ENCODE results near the gene PHF20.
A peak's percentile ranks its signal among the peaks of the same experiment; 100 is the strongest.
"Not testable (repeated sequence)": the region's sequence is repeated elsewhere in the genome, so short reads cannot be mapped to it uniquely, and the experiment has no call there.

PHF20 gene

DNA sequence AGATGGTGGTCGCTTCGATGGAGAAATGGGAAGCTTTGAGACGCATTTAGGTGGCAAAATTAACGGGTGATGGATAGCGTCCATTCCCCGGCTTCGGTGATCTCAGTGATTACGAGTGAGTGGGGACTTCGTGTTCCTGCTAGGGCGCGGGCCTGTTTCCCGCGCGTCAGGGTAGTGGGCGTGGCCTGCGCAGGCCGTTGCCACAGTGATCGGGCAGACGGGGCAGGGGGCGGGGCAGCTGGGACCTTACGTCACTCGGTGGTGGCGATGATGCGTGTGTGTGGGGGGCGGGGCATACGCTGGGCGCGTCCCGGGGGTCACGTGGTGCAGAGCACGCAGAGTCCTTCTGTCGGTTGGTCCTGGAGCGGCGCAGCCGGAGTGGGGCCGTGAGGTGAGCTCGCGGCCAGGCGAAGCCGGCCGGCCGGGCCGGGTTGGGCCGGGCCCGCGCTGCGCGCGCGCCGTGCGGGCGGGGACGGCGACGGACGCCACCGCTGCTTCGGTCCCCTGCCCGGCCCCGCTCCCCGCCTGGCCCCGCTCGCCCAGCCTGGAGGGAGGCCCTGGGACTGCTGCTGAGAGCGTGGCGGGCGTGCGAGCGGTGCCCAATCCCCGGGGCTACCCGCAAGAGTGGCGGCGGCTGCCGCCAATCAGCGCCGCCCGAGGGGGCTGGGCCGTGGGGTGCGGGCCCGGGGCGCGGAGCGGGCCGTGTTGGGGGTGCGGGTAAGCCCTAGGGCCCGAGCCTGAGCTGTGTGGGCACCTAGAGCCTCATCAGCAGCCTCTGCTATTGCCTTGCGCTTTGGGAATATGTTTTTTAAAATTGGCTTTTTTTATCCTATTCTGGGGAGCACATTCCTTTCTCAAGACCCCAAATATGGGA lies at the start of gene PHF20:
Gene PHF20 (plus strand): TSS at position 327 of the 874 bp plus-strand sequence. CDS start 29,508 bp downstream, outside the sequence.
- peak; percentile 88 for DNase-seq

DNA sequence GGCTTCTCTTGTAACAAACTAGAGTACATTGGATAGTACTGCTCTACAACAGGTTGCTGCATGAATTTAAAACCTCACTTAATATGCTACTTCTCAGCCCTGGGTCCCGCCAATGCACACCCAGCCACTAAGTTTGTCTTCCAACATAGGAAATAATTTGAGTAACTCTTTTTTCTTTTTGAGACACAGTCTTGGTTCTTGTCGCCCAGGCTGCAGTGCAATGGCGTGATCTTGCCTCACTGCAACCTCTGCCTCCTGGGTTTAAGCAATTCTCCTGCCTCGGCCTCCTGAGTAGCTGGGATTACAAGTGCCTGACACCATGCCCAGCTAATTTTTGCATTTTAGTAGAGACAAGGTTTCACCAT lies 48.6 kb upstream of the PHF20 start:
- DNase-seq, result not testable (repeated sequence)

DNA sequence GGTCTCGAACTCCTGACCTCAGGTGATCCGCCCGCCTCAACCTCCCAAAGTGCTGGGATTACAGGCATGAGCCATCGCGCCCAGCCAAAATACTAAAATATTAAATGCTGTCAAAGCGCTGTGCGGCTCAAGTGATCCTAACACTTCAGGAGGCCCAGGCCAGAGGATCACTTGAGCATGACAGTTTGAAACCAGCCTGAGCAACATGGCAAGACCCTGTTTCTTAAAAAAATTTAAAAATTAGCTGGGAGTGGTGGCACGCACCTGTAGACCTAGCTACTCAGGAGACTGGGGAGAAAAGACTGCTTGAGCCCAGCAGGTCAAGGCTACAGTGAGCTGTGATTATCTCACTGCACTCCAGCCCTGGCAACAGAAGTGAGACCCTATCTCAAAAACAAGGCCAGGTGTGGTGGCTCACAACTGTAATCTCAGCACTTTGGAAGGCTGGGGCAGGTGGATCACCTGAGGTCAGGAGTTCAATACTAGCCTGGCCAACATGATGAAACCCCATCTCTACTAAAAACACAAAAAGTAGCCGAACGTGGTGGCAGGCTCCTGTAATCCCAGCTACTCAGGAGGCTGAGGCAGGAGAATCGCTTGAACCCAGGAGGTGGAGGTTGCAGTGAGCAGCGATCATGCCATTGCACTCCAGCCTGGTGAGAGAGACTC lies 48.0 kb upstream of the PHF20 start:
- DNase-seq, result not testable (repeated sequence)

DNA sequence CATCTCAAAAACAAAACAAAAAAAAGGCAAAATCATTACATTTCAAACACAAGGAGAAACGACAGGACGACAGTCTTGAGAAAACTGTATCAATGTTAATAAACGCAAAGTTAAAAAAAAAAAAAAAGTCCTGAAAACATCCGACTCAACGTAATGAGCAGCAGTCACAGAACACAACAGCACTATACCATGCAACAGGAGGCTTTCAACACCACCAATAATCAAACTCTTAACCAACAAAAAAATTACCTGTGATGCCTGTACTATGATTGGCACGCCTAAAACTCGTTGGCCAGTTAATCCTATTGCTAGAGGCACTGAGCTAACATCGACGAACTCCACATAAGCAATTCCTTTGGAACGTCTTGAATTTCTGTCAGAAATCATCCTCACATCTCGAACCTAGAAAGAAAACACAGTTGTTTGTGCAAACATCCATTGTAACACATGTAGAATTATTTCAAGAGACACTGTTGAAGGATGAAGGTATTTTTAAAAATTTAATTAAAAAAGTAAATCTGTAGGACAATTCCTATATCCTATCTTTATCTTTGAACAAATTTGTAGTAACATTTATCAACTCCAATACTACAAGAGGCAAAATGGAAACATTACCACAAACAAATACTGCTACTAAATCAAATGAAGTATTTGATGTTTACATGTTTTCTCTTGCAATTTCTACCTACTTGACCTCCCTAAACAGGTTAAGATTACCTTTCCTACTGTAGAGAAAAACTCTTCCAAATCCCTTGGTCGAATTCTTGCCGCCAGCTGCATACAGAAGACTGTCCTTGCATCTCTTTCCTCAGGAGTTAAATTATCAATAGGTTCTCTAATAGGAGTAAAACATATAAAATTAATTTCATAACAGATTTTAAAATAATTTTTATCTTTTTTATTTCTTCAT lies 47.2 kb upstream of the PHF20 start:
- DNase-seq, result no peak

DNA sequence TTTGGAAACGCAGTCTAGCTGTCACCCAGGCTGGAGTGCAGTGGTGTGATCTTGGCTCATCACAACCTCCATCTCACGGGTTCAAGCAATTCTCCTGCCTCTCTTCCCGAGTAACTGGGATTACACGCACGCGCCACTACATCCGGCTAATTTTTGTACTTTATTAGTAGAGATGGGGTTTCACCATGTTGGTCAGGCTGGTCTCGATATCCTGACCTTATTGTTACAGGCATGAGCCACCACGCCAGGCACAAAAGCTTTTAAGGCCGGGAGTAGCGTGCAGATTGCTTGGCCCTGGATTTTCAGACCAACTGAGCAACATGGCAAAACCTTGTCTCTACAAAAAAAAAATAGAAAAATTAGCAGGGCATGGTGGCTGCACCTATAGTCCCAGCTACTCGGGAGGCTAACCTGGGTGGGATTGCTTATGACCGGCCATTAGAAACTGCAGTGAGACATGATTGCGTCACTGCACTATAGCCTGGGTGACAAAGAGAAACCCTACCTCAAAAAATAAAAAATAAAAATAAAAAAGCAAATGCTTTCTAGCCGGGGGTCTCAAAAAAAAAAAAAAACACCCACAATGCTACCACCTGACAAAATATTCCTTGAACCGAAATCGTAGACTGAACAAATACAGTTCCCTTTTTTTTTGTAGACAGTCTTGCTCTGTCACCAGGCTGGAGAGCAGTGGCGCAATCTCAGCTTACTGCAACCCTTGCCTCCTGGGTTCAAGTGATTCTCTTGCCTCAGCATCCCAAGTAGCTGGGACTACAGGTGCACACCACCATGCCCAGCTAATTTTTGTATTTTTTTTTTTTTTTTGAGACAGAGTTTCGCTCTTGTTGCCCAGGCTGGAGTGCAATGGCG lies 44.7 kb upstream of the PHF20 start:
- DNase-seq, result no peak

DNA sequence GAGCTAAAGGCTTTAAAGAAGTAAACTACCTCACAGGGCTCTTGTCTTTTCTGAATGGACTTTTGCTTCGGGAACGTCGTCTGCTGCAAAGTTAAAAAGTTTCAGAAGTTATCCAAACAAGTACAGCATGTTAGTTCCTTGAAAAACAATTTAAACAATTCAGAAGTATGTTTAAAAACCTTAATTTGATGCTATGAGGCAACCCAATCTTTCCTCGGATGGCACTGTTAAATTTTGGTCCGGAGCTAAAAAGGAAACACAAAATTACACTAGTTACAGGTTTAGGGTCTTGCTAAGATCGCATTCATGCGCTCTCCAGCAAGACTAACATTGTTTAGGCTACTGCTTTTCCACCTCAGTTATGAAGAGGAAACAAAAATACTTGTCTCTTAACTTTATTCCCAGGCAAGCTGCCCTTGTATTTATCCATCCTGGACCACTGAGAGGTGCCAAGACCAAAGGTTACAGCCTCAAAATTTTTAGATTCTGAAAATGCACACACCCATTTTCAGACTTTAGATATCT lies 42.5 kb upstream of the PHF20 start:
- DNase-seq, result no peak

DNA sequence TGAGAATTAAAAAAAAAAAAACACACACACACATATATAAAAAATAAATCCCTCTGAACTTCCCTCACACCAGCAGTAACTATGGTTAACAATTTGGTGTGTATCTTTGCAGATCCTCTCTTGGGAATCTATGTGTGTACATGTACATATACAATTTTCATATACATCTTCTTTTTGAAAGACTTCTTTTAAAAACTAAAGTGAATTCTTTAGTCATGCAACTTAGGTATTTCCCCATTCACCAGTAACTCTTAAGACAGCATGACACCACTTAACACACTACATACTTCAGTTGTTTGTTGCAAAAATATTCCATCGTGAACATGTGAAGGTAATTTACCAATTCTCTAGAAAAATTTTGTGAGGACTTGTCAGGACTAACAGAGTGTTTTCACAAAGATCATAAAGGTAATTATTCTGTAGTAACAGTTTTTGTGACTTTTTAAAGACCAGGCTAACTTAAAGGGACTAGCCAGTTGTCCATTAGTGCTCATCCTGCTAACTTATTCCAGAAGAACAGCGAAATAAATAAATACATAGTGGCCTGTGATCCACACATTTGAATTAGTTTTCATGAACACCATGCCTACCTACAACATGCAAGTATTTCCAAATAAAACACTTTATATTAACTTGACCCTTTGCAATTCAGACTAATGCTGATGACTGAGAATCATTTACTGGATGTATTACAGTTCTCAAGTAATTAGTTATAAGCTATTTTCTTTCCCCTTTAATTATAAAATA lies 41.8 kb upstream of the PHF20 start:
- no peak for DNase-seq

DNA sequence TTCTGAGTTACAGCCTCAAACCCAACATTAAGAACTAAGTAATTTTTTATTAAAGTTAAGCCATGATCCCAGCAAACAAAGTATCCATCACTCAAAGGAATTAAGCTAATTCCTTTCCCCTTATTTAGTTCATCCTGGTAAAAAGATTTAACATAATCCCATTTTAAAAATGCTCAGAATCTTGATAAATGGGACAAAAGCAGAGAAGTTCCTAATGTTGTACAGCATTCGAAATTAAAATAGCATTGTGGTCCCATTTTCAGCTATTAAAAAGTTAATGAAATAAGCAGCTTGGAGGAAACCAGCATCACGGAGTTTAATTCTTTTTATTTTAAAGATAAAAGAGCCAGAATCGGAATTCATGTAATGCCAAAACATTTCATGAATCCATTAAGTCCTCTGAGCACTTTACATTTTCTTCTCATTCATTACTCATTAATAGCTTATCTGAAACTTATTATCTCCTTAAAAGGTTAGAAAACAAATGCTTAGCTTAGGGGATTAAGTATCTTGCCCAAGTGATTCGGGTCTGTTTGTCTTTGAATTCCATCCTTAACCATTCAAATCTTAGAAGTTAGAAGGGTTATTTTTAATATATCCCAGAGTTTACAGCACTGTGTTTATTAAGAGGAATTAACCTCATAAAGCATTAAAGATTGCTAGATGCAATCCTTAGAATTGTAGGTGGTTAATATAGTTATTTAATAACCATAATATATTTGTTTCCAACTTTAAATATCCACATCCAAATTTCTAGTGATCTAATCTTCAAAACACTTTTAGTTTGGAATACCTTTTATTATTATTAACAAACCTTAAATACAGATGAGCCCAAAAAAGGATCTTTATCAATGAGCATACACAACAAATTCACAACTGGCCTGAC lies 41.0 kb upstream of the PHF20 start:
- no peak for DNase-seq

DNA sequence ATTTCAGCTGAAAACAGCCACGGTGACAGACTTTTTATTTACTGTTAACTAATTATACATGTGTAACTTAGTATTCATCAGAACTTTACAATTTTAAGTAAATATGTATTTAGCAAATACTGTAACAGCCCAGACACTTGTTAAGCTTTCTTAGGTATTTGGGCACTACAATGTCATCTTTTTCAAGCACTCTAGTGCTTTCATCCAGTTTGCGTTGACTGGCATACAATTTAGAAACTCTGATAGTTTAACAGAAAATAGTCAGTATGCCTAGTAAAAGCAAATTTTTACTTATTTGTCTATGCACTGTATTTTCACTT lies 40.4 kb upstream of the PHF20 start:
- DNase-seq, result no peak

DNA sequence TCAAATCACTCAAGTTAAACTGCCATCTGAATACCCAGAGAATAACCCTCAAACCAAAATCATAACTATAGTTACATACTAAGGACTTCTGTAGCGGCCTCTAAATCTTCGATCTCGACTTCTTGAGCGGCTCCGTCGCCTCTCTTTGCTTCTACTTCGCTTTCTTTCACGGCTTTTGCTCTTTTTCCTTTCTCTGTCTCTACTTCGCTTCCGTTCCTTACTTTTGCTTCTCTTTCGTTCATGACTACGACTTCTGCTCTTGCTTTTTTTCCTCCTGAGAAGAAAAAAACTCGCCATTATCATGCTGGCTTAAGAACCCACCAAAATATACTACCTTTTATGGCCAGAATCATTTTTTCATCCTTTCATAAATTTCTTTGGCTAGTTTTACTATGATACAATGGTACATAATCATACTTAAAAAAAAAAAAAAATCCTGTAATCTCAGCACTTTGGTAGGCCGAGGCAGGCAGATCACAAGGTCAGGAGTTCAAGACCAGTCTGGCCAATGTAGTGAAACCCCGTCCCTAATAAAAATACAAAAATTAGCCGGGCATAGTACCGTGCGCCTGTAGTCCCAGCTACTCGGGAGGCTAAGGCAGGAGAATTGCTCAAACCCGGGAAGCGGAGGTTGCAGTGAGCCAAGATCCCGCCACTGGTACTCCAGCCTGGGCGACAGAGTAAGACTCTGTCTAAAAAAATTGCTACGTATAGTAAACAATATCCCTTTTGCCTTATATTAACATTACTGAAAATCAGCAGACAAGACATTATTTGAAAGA lies 39.8 kb upstream of the PHF20 start:
- DNase-seq, result no peak

DNA sequence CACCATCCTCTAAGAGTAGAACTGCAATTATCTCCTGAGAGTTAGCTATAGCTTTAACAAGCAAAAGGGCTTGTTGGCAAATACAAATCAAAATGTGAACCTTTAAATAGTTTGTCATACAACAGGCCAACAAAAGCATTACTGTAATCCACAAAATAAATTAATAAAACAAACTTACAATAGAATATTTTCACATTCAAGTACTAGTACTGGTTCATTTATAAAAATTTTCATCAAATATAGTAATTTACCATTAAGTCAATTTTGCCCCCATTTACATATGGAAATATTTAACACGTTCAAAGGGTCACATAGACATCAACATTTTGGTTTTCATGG lies 39.2 kb upstream of the PHF20 start:
- no peak for DNase-seq

DNA sequence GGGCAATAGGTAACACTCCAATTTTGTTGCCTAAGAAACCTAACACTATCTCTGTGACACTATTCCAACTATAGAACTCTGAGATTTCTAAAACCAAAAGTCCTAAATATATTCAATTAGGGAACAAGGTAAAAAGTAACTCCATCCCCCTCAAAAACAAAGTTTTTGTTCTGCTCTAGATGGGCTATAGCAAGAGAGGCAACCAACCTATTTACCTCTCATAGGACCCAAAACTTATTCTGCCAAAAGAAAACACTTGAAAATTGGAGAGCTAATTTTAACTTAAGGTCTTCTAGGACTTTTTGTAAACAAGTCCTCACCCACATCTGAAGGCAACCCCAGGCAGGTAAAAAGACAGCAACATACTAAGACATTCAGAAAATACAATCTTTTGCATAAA lies 37.4 kb upstream of the PHF20 start:
- no peak for DNase-seq

DNA sequence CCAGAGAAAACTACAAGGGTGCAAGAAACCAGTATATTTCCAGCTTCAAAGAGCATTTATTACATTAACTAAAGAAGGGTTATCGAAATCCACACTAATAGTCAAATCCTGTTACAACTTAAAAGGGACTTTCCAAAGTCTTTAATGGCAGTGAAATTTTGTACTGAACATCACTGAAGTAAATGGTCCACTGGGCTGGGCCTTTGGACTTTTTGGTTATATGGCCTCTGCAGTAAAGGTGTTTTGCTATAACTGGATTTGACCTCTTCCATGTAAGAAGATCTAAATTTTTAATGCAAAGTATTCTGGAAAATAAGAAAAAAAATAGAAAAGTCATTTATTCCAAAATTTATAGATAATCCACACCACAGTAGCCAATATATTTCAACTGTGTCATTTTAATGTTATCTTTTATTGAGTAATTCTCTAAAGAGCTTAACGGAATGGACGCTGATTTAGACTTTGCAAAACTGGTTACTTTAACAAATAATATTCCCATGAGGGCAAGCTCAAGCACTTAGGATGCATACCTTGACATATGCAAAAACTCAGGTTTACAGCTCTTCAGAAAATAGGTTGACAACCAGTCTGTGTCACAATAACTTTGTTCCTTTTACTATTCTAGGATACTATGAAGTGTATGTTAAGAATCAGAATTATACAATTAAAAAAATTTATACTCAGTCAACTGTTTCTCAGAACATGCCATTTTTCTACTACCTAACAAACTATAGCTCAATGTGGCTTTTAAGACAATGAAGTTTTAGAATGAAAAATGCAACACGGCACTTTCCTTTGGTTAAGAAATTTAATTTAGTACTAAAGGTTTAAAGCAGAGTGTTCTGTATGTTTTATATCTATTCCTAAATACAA lies 36.8 kb upstream of the PHF20 start:
- no peak for DNase-seq

DNA sequence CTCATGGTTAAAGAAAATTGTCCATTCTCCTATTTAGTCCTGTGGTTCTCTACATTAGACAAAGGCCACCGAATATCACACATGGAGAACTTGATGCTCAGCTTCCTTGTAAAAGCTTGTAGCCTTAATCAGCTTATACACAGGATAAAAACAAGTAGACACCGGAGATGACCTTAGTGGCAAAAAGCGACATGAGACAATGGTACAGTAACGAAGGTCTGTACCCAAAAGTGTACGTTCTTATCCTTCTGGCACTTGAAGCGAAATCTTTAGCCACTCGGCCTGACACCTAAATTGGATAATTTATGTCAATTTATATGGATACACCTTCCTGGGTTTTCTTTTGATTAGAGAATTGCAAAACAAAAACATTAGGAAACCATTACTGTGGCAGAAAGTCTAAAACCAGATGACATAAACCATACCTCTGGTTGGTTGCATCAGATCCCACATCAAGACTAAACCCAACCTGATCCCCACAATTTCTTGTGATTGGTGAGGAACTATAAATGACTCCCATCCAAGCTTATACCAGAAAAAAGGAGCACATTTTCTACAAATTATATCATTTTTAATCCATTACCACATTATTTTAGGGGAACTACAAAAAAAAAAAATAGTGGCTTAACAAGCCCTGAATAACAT lies 35.9 kb upstream of the PHF20 start:
- no peak for DNase-seq

DNA sequence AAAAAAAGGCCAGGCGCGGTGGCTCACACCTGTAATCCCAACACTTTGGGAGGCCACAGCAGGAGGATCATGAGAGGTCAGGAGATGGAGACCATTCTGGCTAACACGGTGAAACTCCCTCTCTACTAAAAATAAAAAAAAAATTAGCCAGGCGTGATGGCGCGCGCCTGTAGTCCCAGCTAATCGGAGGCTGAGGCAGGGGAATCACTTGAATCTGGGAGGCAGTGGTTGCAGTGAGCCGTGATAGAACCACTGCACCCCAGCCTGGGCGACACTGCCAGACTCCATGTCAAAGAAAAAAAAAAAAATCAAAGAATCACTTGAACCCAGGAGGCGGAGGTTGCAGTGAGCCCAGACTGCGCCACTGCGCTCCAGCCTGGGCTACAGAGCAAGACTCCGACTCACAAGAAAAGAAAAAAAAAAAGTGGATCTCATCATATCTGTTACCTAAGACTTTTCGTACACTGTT lies 33.9 kb upstream of the PHF20 start:
- DNase-seq, result no peak

DNA sequence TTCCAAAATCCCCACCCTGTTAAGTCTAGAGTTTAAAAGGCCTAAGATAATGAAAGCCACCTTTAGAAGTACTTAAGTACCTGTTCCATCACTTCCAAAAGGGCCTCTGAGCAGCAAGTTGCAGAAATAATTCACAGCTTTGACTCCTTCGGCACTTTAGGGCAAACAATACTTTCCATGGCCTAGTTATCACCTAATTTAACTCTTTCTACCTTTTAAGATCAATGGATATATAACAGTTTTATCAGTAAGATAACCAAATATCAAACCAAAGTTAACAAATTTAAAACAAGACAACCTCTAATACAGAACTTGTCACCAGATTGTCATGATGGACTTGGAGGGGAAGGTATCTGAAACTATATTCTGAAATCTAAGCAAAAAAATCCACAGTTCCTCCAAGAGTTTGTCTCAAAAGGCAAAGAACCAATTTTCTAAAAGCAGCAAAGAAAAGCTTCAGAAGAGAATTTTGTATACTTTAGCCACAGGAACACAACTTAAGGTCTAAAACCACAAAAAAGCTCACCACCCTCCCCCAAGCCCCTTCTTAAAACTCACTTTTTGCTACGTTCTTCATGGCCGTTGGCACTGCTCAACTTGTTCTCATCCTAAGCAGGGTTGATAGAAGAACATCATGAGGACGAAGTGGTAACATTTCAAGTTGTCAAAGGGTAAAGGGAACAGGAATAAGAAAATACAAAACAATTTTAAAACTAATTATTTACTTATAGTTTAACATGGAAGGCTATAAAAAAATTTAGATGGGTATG lies 33.2 kb upstream of the PHF20 start:
- no peak for DNase-seq
